HG02623 (cell line): Measurements from ENCODE around the gene TBC1D24.
"Not testable (repeated sequence)": the region's sequence is repeated elsewhere in the genome, so short reads cannot be mapped to it uniquely, and the experiment has no call there.

Experiments used
- ATAC-seq: cut with Tn5 transposase; IDR thresholded peaks from one replicate; pipeline ENCODE4 v1.9.1; 2021; ENCODE audit warnings: moderate library complexity; ENCODE audit not compliant: unreplicated experiment

TBC1D24 gene

DNA sequence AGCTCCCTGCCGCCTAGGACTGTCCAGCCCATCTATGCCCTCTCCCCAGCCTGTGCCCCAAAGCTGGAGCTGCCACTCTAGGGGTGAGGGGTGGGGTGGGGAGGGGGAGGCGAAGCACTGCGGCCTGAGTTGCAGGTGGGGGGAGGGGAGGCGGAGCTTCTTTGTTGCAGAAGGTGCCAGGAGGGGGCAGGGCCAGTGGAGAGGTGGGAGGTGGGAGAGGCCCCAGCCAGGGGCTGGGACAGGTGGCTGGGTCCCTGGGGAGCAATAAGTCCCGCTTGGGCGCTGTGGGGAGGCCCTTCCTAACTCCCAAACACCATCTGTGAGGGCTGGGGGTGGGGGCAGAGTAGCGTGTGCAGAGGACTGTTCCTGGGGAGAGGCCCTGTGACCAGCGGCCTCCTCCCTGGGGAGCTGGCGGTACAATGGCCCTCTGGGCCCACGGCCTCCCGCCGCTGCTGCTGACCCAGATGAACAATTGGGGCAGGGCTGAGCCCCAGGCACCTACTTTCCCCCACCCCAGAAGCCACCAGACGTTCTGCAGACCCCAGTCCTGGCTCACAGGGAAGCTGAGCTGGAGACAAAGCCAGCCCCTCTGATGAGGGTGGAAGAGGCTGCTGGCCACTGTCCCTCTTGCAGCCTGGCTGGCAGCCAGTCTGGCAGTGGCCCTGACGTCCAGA is 6.1 kb upstream of the TBC1D24 start:
- peak; percentile 36 for ATAC-seq

DNA sequence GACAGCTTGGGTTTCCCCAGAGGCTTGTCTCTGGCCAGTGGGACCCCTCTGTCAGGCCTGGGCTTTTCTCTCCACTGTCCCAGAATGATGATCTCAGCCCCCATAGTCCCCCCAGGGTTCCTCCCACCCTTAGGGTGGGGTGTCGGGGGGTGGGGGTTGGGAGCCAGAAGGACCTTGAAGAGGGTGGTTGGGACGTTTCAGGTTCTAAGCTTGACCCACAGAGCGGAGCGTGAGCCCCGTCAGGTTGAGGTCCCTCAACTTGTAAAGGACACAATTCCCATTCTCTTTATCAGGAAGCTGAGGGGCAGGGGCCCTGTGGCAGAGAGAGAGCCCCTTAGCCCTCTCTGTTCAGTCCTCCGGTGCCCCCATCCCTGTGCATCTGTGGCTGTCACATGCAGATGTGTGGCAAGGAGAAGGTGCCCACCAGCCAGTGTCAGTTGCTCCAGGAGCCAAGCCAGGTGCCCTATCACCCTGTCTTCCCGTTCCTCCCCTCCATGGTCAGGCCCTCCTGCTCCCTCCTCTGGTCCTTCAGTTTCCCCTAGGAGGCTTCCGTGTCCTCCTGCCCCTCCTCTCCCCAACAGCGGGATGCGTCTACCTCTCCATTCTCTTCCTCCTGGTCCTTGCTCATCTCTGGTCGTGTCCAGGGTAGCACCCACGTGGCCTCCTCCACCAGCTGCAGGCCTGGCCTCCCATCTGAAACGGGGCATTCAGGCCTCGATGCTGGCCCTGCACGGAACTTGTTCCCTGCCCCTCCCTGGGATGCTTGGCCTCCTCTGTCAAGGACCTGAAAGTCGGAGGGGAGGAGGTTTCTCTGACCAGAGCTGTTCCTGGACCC is 5.3 kb upstream of the TBC1D24 start:
- ATAC-seq: no peak

DNA sequence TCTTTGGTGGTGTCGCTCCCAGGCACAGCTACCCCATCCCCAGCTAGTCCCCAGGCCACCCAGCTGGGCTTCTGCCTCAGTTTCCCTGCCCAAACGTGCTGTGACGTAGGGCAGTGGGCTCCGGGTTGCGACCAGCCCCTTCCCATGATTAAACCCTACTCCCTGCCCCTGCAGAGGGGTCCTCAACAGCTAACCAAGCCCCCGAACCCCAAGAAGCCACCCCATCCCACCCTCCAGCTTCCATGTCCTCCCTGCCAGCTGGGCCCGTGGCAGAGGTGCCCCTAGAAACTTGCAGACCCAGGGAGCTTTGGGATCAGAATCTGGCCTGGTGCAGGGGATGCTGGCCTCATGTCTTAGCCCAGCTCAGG is 4.7 kb upstream of the TBC1D24 start:
- no peak for ATAC-seq

DNA sequence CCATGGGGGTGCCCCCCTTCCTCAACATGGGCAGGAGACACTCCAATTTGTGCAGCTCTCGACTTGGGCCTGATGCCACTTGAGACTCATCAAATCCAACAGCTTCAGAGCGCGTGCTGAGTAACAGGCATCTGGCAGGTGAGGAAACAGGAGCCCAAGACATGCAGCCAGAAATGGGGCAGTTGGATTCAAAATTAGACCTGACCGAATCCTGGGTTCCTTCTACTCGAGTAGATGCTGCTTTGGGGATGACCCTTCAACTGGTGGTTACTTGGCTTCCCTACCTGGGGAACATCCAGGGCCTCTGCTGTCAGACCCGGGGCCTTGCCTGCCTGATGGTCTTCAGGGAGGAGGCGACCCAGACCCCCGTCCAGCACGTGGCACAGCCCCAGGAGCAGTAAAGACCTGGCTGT is 4.3 kb upstream of the TBC1D24 start:
- no peak for ATAC-seq

DNA sequence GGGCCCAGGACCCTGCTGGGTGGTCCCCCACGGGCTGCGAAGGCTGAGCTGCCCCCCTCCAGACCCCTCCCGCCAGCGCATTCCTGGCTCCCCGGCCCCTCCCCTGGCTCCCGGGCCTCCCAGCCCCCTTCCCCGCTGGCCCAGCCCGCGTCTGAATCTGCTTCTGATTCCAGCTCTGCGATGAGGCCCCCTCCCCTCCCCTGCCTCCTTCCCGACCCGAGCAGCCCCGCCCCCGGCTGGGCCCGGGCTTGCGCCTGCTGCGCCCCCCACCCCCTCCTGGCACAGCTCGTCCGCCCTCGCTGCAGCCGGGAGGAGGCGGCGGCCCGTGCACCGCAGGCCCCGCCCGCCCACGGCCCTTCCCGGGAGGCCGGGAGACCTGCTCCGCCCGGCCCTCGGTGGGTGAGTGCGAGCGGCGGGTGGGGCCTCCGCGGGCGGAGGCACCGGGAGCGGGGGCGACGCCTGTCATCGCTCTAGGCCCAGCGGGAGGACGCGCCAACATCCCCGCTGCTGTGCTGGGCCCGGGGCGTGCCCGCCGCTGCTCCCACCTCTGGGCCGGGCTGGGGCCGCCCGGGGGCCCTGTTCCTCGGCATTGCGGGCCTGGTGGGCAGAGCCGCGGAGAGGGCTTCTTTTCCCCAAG is 3.8 kb upstream of the TBC1D24 start, which contains the start of gene NTN3:
Gene NTN3 (plus strand): TSS at position 282 of the 637 bp plus-strand sequence. CDS start 405 bp downstream, outside the sequence.
- no peak for ATAC-seq

DNA sequence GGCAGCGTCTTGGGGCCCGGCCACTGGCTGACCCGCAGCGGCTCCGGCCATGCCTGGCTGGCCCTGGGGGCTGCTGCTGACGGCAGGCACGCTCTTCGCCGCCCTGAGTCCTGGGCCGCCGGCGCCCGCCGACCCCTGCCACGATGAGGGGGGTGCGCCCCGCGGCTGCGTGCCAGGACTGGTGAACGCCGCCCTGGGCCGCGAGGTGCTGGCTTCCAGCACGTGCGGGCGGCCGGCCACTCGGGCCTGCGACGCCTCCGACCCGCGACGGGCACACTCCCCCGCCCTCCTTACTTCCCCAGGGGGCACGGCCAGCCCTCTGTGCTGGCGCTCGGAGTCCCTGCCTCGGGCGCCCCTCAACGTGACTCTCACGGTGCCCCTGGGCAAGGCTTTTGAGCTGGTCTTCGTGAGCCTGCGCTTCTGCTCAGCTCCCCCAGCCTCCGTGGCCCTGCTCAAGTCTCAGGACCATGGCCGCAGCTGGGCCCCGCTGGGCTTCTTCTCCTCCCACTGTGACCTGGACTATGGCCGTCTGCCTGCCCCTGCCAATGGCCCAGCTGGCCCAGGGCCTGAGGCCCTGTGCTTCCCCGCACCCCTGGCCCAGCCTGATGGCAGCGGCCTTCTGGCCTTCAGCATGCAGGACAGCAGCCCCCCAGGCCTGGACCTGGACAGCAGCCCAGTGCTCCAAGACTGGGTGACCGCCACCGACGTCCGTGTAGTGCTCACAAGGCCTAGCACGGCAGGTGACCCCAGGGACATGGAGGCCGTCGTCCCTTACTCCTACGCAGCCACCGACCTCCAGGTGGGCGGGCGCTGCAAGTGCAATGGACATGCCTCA is 3.1 kb upstream of the TBC1D24 start:
- no peak for ATAC-seq

DNA sequence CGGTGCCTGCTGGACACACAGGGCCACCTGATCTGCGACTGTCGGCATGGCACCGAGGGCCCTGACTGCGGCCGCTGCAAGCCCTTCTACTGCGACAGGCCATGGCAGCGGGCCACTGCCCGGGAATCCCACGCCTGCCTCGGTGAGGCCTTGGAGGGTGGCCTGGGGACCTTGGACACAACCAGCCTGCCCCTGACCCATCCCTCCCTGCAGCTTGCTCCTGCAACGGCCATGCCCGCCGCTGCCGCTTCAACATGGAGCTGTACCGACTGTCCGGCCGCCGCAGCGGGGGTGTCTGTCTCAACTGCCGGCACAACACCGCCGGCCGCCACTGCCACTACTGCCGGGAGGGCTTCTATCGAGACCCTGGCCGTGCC is 2.5 kb upstream of the TBC1D24 start:
- ATAC-seq: no peak

DNA sequence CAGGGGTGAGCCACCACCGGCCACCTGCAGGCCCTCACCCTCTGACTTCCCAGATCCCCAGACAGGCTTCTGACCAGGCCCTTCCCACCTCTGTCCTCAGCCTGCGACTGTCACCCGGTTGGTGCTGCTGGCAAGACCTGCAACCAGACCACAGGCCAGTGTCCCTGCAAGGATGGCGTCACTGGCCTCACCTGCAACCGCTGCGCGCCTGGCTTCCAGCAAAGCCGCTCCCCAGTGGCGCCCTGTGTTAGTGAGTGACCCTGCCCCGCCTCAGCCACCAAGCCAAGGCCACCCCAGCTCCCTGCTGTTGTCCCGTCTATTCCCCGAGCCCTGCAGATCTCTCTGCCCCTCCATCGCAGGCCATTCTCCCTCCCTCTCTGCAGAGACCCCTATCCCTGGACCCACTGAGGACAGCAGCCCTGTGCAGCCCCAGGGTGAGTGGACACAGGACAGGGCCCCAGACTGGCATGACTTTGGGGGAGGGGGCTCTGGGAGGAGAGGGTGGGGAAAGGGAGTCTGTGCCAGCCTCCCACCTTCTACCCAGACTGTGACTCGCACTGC is 2.0 kb upstream of the TBC1D24 start:
- no peak for ATAC-seq

DNA sequence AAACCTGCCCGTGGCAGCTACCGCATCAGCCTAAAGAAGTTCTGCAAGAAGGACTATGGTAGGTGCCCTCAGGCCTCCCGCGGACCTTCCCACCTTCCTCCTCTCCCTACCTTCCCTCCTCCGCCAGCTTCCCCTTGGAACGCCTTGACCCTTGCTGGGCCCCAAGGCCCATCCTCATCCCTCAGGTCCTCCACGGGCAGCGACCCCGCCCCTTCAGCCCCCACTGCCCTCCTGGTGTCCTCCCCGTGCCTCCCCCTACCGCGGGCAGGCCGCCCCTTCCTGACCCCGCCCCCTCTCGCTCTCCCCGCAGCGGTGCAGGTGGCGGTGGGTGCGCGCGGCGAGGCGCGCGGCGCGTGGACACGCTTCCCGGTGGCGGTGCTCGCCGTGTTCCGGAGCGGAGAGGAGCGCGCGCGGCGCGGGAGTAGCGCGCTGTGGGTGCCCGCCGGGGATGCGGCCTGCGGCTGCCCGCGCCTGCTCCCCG is 1.4 kb upstream of the TBC1D24 start:
- no peak for ATAC-seq

DNA sequence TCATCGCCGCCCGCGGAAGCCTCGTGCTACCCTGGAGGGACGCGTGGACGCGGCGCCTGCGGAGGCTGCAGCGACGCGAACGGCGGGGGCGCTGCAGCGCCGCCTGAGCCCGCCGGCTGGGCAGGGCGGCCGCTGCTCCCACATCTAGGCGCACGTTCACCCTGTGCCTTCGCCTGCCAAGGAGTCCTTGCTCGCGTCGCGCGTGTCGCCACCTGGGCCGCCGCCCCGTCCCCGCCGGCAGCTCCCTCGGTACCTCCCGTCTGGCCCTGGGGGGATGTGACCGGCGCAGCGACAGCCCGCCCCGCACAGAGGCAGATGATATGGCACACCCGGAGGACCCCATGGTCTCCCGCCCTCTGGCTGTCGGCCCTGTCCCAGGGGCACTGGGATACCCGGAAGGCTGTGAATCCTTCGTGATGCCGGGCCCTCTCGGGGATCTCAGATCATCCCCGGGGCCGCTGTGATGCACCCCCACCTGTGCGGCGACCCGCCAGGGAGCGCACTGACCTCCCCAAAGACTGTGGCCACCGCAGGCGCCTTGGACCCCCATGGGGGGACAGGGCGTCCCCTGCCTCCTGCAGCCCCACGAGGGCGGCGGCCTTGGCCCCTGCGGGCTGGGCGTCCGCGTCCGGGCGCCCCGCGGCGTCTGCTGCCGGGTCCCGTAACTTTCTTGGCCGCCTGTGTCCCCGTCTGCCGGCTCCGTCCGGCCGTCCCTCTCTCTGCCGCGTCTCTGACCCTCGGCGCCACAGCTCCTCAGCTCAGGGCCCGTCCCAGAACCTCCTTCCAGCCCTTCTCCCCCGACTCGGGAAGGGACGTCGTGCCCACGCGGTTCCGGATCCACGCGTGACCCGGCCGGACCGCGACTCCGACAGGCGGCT is 689 bp upstream of the TBC1D24 start:
- no peak for ATAC-seq

DNA sequence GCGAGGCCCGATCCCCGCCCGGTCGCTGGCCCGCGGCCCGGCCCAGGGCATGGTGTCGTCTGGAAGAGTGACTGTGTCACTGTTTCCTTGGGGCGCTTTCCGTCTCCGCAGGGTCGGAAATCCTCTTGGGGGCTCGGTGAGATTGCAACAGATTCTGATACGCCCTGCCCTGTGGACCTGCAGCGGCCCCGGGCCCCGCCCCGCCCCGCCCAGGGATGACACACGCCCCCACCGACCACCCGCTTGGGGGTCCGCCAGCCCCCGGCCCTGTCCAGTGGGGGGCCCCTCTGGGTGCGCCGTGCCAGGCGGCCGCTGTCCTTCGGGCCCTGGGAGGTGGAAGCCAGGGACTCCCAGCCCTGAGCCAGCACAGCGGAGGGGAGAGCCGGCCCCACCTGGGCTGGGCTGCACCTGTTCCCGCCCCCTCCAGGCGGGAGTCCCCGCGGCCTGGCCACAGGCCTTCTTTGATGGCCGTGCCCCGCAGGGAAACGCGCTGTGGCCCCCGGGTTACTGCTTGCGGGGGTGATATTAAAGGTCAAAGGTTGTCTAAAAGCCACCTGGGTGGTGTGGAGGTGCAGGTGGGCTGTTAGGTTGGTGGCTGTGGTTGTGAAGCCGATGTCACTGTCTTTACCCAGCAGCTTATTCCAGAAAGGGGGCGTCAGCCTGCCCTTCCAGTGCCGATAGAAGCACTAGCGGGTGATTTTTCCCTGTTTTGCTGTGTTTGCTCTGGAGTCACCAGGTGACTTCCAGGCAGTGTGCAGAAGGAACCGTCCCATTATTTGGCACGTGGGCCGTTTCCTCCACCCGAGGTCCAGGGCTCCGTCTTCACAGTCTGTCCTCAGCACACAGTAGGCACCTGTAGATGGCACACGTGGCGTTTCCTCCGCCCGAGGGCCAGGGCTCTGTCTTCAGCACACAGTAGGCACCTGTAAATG is 752 bp downstream of the TBC1D24 start:
- ATAC-seq: no peak

DNA sequence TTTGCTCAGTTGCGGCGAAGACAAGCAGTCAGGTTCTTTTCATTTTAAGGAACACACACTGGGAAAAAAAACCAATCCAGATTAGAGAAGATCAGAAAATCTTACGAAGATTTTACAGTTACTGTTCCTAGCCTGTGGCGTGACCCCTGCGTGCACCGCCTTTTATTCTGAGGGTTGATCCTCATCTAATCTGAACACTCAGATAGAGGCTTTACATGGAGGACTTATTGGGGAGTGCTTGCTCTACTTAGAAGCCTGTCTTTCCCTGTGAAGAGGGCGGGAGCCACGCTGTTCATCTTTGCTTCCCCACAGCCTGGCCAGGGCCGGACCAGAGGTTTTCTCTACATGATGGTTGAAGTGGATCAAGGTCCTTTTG is 1.4 kb downstream of the TBC1D24 start:
- no peak for ATAC-seq

DNA sequence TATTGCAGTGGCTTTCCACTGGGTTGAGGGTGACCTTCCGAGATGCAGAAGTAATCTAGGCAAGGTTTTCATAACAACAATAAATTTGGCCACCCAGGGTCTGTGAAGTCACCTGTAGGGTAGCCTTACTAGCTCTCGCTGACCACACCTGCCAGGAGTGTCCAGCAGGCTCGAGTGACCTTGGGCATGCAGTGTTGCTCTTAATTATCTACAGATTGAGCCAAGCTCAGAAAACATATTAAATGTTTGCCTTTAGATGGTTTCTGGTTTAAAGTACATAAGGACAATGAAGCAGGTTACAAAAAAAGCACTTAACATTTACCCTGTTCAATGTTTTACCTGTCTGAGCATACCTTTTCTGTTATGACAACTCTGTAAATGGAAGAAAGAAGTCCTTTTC is 1.8 kb downstream of the TBC1D24 start:
- ATAC-seq: no peak

DNA sequence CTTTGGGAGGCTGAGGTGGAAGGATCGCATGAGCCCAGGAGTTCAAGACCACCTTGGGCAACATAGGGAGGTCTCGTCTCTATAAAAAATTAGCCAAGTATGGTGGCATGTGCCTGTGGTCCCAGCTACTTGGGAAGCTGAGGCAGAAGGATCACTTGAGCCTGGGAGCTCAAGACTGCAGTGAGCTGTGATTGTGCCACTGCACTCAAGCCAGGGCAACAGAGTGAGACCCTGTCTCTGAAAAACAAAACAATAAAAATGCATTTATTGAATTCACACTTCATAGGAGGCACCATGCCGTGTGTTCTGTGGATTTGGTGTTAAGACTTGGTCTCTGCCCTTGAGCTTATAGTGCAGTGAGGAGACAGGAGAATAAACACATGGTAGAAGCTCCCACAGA is 2.4 kb downstream of the TBC1D24 start:
- no peak for ATAC-seq

DNA sequence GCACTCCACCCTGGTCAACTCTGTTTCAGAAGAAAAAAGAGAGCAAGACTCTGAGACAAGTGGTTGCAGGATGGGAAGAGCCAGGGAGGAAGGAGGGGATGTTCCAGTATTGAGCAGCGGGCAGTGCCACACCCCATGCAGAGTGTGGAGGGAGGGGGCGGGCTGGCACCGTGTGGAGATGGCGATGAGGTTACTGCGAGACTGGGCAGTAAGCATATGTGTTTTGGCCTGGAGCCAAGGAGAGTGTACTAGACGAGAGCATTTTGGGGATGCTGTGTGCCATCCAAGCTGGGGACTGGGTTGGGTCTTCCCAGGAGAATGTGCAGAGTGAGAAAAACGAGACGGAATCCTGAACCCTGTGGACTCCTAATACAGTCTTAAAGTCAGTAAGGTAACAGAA is 3.4 kb downstream of the TBC1D24 start:
- no peak for ATAC-seq

DNA sequence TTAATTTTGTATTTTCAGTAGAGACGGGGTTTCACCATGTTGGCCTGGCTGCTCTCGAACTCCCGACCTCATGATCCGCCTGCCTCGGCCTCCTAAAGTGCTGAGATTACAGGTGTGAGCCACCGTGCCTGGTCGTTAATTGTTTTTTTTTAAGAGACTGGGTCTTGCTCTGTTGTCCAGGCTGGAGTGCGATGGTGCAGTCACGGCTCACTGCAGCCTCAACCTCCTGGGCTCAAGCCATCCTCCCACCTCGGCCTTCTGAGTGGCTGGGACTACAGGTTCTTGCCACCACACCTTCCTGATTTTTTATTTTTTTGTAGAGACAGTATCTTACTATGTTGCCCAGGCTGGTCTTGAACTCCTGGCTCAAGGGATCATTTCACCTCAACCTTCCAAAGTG is 5.1 kb downstream of the TBC1D24 start:
- ATAC-seq: not testable (repeated sequence)

DNA sequence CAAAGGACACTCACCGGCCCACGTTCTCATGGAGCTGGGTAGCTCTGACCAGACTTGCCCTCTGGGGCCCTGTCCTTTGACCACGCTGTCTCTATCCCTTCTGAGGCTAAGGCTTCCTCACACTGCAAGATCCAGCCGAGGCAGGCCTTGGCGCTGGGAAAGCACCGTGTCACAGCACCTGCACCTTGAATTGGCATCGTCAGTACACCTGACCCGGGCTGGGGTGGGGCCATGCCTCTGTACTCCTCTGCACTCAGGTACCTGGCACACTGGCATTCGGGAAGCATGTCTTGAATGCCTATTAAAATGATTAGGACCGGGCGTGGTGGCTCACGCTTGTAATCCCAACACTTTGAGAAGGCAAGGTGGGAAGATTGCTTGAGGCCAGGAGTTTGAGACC is 6.0 kb downstream of the TBC1D24 start:
- no peak for ATAC-seq

DNA sequence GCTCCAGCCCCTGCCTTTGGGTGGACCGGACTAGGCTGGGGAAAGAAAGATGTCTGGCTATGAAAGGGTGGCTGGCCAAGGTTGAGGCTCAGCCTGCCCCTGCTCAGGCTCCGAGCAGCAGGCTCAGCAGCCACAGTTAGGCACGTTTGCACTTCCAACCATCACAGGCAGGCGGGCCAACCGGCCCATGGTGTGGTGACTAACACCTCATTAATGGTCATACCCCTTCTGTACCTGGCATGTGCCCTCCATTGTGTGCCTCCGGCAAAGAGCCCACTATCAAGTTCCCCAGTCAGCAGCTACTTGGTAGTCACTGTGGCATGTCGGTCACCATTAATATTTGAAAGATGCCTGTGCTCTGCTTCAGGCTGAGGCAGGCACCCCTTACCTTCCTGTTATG is 6.7 kb downstream of the TBC1D24 start:
- no peak for ATAC-seq

DNA sequence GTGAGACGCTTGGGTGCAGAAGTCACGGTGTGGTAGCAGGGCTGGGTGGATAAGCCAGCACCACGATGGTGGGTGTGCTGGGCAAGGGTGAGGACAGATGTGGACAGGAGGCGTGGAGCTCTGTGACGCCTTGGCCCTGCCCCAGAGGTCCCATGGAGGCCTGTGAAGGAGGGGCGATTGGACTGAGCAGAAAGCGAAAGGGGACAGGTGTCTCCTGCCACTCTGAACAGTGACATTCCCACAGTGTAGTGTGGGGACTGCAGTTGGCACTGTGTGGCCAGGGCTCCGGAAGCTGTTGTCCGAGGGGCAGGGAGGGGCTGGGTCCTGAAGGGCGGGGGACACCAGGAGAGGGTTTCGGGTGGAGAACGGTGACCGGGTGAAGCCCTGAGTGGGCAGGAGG is 7.3 kb downstream of the TBC1D24 start:
- ATAC-seq: no peak
